ENCODE data around the gene OTOP2.

Gene OTOP2

GRCh38 chr17:74916851-74917199 lies 7.2 kb upstream of the OTOP2 start:
- Histone ChIP-seq H4K20me1 (ENCODE audit: low read depth, low read length) (no peaks in the 10 kb centered on the region), H3K9me3 (ENCODE audit: insufficient read depth, low read length) (no peaks in the 10 kb centered on the region), H3K36me3 (ENCODE audit: low read length) (no peaks in the 10 kb centered on the region), H2AFZ (ENCODE audit: low read depth, low read length, severe bottlenecking) (no peak overlapping the region), H3K79me2 (ENCODE audit: insufficient read depth, low read length) (no peaks in the 10 kb centered on the region), H3K9ac (ENCODE audit: low read length) (no peak overlapping the region), H3K9me2 (replicated peaks; ENCODE audit: insufficient read depth, low read length) (no peaks in the 10 kb centered on the region), H3K4me3 (ENCODE audit: insufficient read depth, low read length, poor library complexity, severe bottlenecking) (no peak overlapping the region), H3K27ac (ENCODE audit: low read depth, low read length) (no peak overlapping the region), H3F3A (ENCODE audit: insufficient read depth) (no peaks in the 10 kb centered on the region), H3K27me3 (ENCODE audit: low read length) (no peaks in the 10 kb centered on the region), H3K4me2 (ENCODE audit: low read depth, low read length, poor library complexity, severe bottlenecking) (no peak overlapping the region)
- no peak for TF ChIP-seq EZH2phosphoT487 (conservative IDR thresholded peaks at IDR 0.05; ENCODE audit: low read length)
- TF ChIP-seq CTCF (IDR thresholded peaks at IDR 0.05; ENCODE audit: insufficient read depth, low read length, poor library complexity, severe bottlenecking), result no peak

- H3F3A ChIP-seq (ENCODE audit: insufficient read depth), result no peaks in the 10 kb centered on the region
- H3K9me3 ChIP-seq (ENCODE audit: insufficient read depth, low read length), result no peaks in the 10 kb centered on the region
- no peak overlapping the region for H3K4me2 ChIP-seq (ENCODE audit: low read depth, low read length, poor library complexity, severe bottlenecking)
- H3K79me2 ChIP-seq (ENCODE audit: insufficient read depth, low read length), result no peaks in the 10 kb centered on the region
- H3K27ac ChIP-seq (ENCODE audit: low read depth, low read length), result no peak overlapping the region
- no peak overlapping the region for H3K4me3 ChIP-seq (ENCODE audit: insufficient read depth, low read length, poor library complexity, severe bottlenecking)
- TF ChIP-seq EZH2phosphoT487 (conservative IDR thresholded peaks at IDR 0.05; ENCODE audit: low read length) (no peak), CTCF (IDR thresholded peaks at IDR 0.05; ENCODE audit: insufficient read depth, low read length, poor library complexity, severe bottlenecking) (no peak)
- no peaks in the 10 kb centered on the region for H3K27me3 ChIP-seq (ENCODE audit: low read length)
- no peak overlapping the region for H3K9ac ChIP-seq (ENCODE audit: low read length)
- no peak overlapping the region for H2AFZ ChIP-seq (ENCODE audit: low read depth, low read length, severe bottlenecking)
- no peaks in the 10 kb centered on the region for H3K36me3 ChIP-seq (ENCODE audit: low read length)
- H4K20me1 ChIP-seq (ENCODE audit: low read depth, low read length), result no peaks in the 10 kb centered on the region
- no peaks in the 10 kb centered on the region for H3K9me2 ChIP-seq (replicated peaks; ENCODE audit: insufficient read depth, low read length)
Observed at GRCh38 chr17:74917430-74917829, 6.6 kb upstream of the OTOP2 start.

- H3K79me2 ChIP-seq (ENCODE audit: insufficient read depth, low read length), result no peaks in the 10 kb centered on the region
- no peaks in the 10 kb centered on the region for H3K36me3 ChIP-seq (ENCODE audit: low read length)
- H3K27me3 ChIP-seq (ENCODE audit: low read length), result no peaks in the 10 kb centered on the region
- no peak overlapping the region for H3K9ac ChIP-seq (ENCODE audit: low read length)
- no peak overlapping the region for H3K4me3 ChIP-seq (ENCODE audit: insufficient read depth, low read length, poor library complexity, severe bottlenecking)
- H2AFZ ChIP-seq (ENCODE audit: low read depth, low read length, severe bottlenecking), result no peak overlapping the region
- no peaks in the 10 kb centered on the region for H4K20me1 ChIP-seq (ENCODE audit: low read depth, low read length)
- no peak overlapping the region for H3K4me2 ChIP-seq (ENCODE audit: low read depth, low read length, poor library complexity, severe bottlenecking)
- H3F3A ChIP-seq (ENCODE audit: insufficient read depth), result no peaks in the 10 kb centered on the region
- H3K27ac ChIP-seq (ENCODE audit: low read depth, low read length), result no peak overlapping the region
- H3K9me3 ChIP-seq (ENCODE audit: insufficient read depth, low read length), result no peaks in the 10 kb centered on the region
- H3K9me2 ChIP-seq (replicated peaks; ENCODE audit: insufficient read depth, low read length), result no peaks in the 10 kb centered on the region
- TF ChIP-seq CTCF (IDR thresholded peaks at IDR 0.05; ENCODE audit: insufficient read depth, low read length, poor library complexity, severe bottlenecking) (no peak), EZH2phosphoT487 (conservative IDR thresholded peaks at IDR 0.05; ENCODE audit: low read length) (no peak)
Observed at GRCh38 chr17:74918906-74919305, 5.2 kb upstream of the OTOP2 start.

All from SU-DHL-6 (cell line).